ENCODE results near the gene ZSCAN1.

The ZSCAN1 gene

GRCh38 chr19:58056861-58057260 is 23.0 kb downstream of the ZSCAN1 start:
- TF ChIP-seq CTCF (IDR thresholded peaks at IDR 0.05): no peak
- H3K9me3 ChIP-seq (ENCODE audit: control insufficient read depth, low read length): no peaks in the 10 kb centered on the region

GRCh38 chr19:58058467-58058866 is 24.6 kb downstream of the ZSCAN1 start:
- Histone ChIP-seq H3K9ac (no peak overlapping the region), H3K79me2 (no peaks in the 10 kb centered on the region), H3K4me1 (no peaks in the 10 kb centered on the region), H3K9me3 (ENCODE audit: control insufficient read depth, low read length) (no peaks in the 10 kb centered on the region), H3K4me2 (ENCODE audit: low read length) (peak overlapping the region; percentile 81), H2AFZ (peak overlapping the region; percentile 85), H3K4me3 (ENCODE audit: low read depth, low read length) (peak overlapping the region; percentile 79), H3K27ac (peak overlapping the region; percentile 85), H3K27me3 (ENCODE audit: control insufficient read depth, insufficient read depth, low read length) (no peaks in the 10 kb centered on the region), H3K36me3 (ENCODE audit: control insufficient read depth, insufficient read depth, low read length) (no peaks in the 10 kb centered on the region)
- no peak for TF ChIP-seq CTCF (IDR thresholded peaks at IDR 0.05)

More at GRCh38 chr19:58056861-58057260, 23.0 kb downstream of the ZSCAN1 start:
- Histone ChIP-seq H3K4me3 (ENCODE audit: low read depth, low read length) (no peak overlapping the region), H3K27me3 (ENCODE audit: control insufficient read depth, insufficient read depth, low read length) (no peaks in the 10 kb centered on the region), H3K27ac (no peak overlapping the region), H3K4me2 (ENCODE audit: low read length) (no peak overlapping the region), H2AFZ (no peak overlapping the region), H3K9ac (no peak overlapping the region), H3K36me3 (ENCODE audit: control insufficient read depth, insufficient read depth, low read length) (no peaks in the 10 kb centered on the region), H3K4me1 (no peaks in the 10 kb centered on the region), H3K79me2 (no peaks in the 10 kb centered on the region)

GRCh38 chr19:58059003-58059670 is 25.3 kb downstream of the ZSCAN1 start, which contains the start of gene ZNF135:
Gene ZNF135, plus strand, starts transcription at chr19:58059282. Its CDS starts 721 bp downstream, at chr19:58060003.
- Histone ChIP-seq H3K4me3 (ENCODE audit: low read depth, low read length) (peak within 1 kb of the TSS; percentile 79), H3K9ac (peak within 1 kb of the TSS; percentile 8), H3K4me2 (ENCODE audit: low read length) (peak within 1 kb of the TSS; percentile 81), H3K36me3 (ENCODE audit: control insufficient read depth, insufficient read depth, low read length) (no peaks in the 10 kb centered on the region), H3K79me2 (no peaks in the 10 kb centered on the region), H3K27me3 (ENCODE audit: control insufficient read depth, insufficient read depth, low read length) (no peaks in the 10 kb centered on the region), H2AFZ (peak within 1 kb of the TSS; percentile 85), H3K9me3 (ENCODE audit: control insufficient read depth, low read length) (no peaks in the 10 kb centered on the region), H3K27ac (peak within 1 kb of the TSS; percentile 85), H3K4me1 (no peaks in the 10 kb centered on the region)
- TF ChIP-seq CTCF (IDR thresholded peaks at IDR 0.05): no peak

GRCh38 chr19:58059671-58060078 is 25.9 kb downstream of the ZSCAN1 start:
- Histone ChIP-seq H3K4me3 (ENCODE audit: low read depth, low read length) (peak overlapping the region; percentile 79), H2AFZ (peak overlapping the region; percentile 85), H3K36me3 (ENCODE audit: control insufficient read depth, insufficient read depth, low read length) (no peaks in the 10 kb centered on the region), H3K4me1 (no peaks in the 10 kb centered on the region), H3K9me3 (ENCODE audit: control insufficient read depth, low read length) (no peaks in the 10 kb centered on the region), H3K27me3 (ENCODE audit: control insufficient read depth, insufficient read depth, low read length) (no peaks in the 10 kb centered on the region), H3K4me2 (ENCODE audit: low read length) (peak overlapping the region; percentile 81), H3K27ac (peak overlapping the region; percentile 85), H3K9ac (peak overlapping the region; percentile 8), H3K79me2 (no peaks in the 10 kb centered on the region)
- TF ChIP-seq CTCF (IDR thresholded peaks at IDR 0.05): no peak

GRCh38 chr19:58060231-58060630 is 26.4 kb downstream of the ZSCAN1 start:
- Histone ChIP-seq H3K4me2 (ENCODE audit: low read length) (peak overlapping the region; percentile 81), H3K27ac (no peak overlapping the region), H3K27me3 (ENCODE audit: control insufficient read depth, insufficient read depth, low read length) (no peaks in the 10 kb centered on the region), H3K4me3 (ENCODE audit: low read depth, low read length) (peak overlapping the region; percentile 79), H3K4me1 (no peaks in the 10 kb centered on the region), H3K36me3 (ENCODE audit: control insufficient read depth, insufficient read depth, low read length) (no peaks in the 10 kb centered on the region), H3K9ac (no peak overlapping the region), H3K9me3 (ENCODE audit: control insufficient read depth, low read length) (no peaks in the 10 kb centered on the region), H2AFZ (peak overlapping the region; percentile 85), H3K79me2 (no peaks in the 10 kb centered on the region)
- TF ChIP-seq CTCF (IDR thresholded peaks at IDR 0.05): no peak
